CD14-positive monocyte (primary cell): ENCODE results near the gene VPS33A. TPM values are rescaled to one million over a fixed set of nuclear protein-coding genes. Genes with fewer than 3 reads are reported as not detected.

Source experiments
- DNase-seq, 3 donors: peaks; one replicate each; pipeline ENCODE4 v3.0.0-alpha.2; 2011 to 2022
- H2AFZ ChIP-seq: 2 replicates; pipeline ENCODE4 v1.6.0; 2012; ENCODE audit warnings: mild to moderate bottlenecking, low read depth, low read length, inconsistent platforms; ENCODE audit not compliant: insufficient read depth, poor library complexity, severe bottlenecking
- H3K27ac ChIP-seq, 2 donors: 1 replicate in 1 of 2; 2 replicates in 1 of 2; pipeline ENCODE4 v1.5.1; 2012 to 2013; ENCODE audit warnings: low read length in 2 of 2, control low read depth in 1 of 2, inconsistent platforms in 1 of 2, low read depth in 1 of 2, mild to moderate bottlenecking in 1 of 2
- H3K27me3 ChIP-seq, 2 donors: one replicate each; pipeline versions ENCODE4 v1.6.0 to v1.6.1; 2011 to 2013; ENCODE audit warnings: low read length in 2 of 2; ENCODE audit not compliant: control insufficient read depth in 2 of 2, insufficient read depth in 2 of 2
- H3K36me3 ChIP-seq, 2 donors: replicated peaks in 1 of 2; 1 replicate in 1 of 2; 2 replicates in 1 of 2; pipeline versions ENCODE4 v1.5.1 to v1.6.1; 2012 to 2013; ENCODE audit warnings: low read length in 2 of 2, control low read depth in 1 of 2, inconsistent platforms in 1 of 2, mild to moderate bottlenecking in 1 of 2; ENCODE audit not compliant: insufficient read depth in 2 of 2, control insufficient read depth in 1 of 2
- H3K4me1 ChIP-seq, 2 donors: 1 replicate in 1 of 2; 2 replicates in 1 of 2; pipeline versions ENCODE4 v1.5.1 to v1.6.1; 2012 to 2013; ENCODE audit warnings: low read length in 2 of 2, control low read depth in 1 of 2, inconsistent platforms in 1 of 2, mild to moderate bottlenecking in 1 of 2, moderate library complexity in 1 of 2; ENCODE audit not compliant: insufficient read depth in 2 of 2, control insufficient read depth in 1 of 2
- H3K4me2 ChIP-seq: replicated peaks from 2 replicates; pipeline ENCODE3; 2012; ENCODE audit warnings: low read length, moderate library complexity, mild to moderate bottlenecking; ENCODE audit not compliant: poor library complexity, severe bottlenecking; ENCODE audit errors: extremely low read depth
- H3K4me3 ChIP-seq, 3 experiments: fragments of 200-600 bp in 1 of 3; sonication (generic) in 1 of 3; replicated peaks in 1 of 3; 1 replicate in 2 of 3; 2 replicates in 1 of 3; pipeline ENCODE4 v1.5.1; 2011 to 2013; ENCODE audit warnings: low read length in 3 of 3, mild to moderate bottlenecking in 3 of 3, control low read depth in 2 of 3, low read depth in 2 of 3, inconsistent platforms in 1 of 3, moderate library complexity in 1 of 3
- H3K79me2 ChIP-seq: 2 replicates; pipeline ENCODE4 v1.6.0; 2012; ENCODE audit warnings: mild to moderate bottlenecking, control low read depth, inconsistent platforms, low read length, moderate library complexity; ENCODE audit not compliant: insufficient read depth
- H3K9ac ChIP-seq: 2 replicates; pipeline ENCODE4 v1.6.0; 2017; ENCODE audit warnings: low read length, mild to moderate bottlenecking; ENCODE audit not compliant: insufficient read depth, poor library complexity, severe bottlenecking
- H3K9me3 ChIP-seq, 2 donors: replicated peaks in 1 of 2; 1 replicate in 1 of 2; 2 replicates in 1 of 2; pipeline versions ENCODE4 v1.5.1 to v1.6.1; 2012 to 2013; ENCODE audit warnings: low read length in 2 of 2, control low read depth in 1 of 2; ENCODE audit not compliant: control insufficient read depth in 1 of 2, insufficient read depth in 1 of 2
- H4K20me1 ChIP-seq: 2 replicates; pipeline ENCODE4 v1.6.0; 2012; ENCODE audit warnings: mild to moderate bottlenecking, low read length, control low read depth, moderate library complexity; ENCODE audit not compliant: insufficient read depth
- H3K27ac Mint-ChIP-seq, 7 donors: one replicate each; pipeline ENCODE4 v1.8.0; 2020; ENCODE audit warnings: mild to moderate bottlenecking in 7 of 7, mixed read lengths in 7 of 7, moderate library complexity in 6 of 7, inconsistent platforms in 2 of 7
- H3K27me3 Mint-ChIP-seq, 3 donors: one replicate each; pipeline ENCODE4 v1.8.0; 2021 to 2022; ENCODE audit warnings: low read depth in 3 of 3, mild to moderate bottlenecking in 3 of 3, mixed read lengths in 3 of 3, moderate library complexity in 3 of 3, inconsistent platforms in 1 of 3
- H3K36me3 Mint-ChIP-seq, 2 donors: one replicate each; pipeline ENCODE4 v1.8.0; 2020; ENCODE audit warnings: mixed read lengths in 2 of 2, inconsistent platforms in 1 of 2, mild to moderate bottlenecking in 1 of 2
- H3K4me1 Mint-ChIP-seq: one replicate; pipeline ENCODE4 v1.8.0; 2020; ENCODE audit warnings: mild to moderate bottlenecking, mixed read lengths
- H3K4me3 Mint-ChIP-seq, 2 donors: one replicate each; pipeline ENCODE4 v1.8.0; 2020; ENCODE audit warnings: mild to moderate bottlenecking in 2 of 2, mixed read lengths in 2 of 2, moderate library complexity in 1 of 2
- H3K9me3 Mint-ChIP-seq, 7 donors: one replicate each; pipeline ENCODE4 v1.8.0; 2020 to 2022; ENCODE audit warnings: mixed read lengths in 7 of 7, mild to moderate bottlenecking in 6 of 7, moderate library complexity in 6 of 7, inconsistent platforms in 2 of 7
- WGBS: methylation state at CpG from one replicate; pipeline ENCODE4 v1.1.5; 2013; ENCODE audit warnings: missing lambda C conversion rate; ENCODE audit not compliant: insufficient coverage; 5-methylcytosine and 5-hydroxymethylcytosine counted together
- intact Hi-C, 2 donors: fragments of 100-400 bp; cut with micrococcal nuclease; formaldehyde crosslinking; loops; one replicate each; pipeline versions ENCODE4 v1.15.0 to v1.15.1; 2023
- polyA plus RNA-seq, 3 donors: library from polyadenylated mRNA; depleted of rRNA in 1 of 3; unstranded in 2 of 3; stranded (reverse) in 1 of 3; fragments of 300-500 nt in 2 of 3; fragments of >200 nt in 1 of 3; fragmentation: Illumina TruSeq in 2 of 3; gene quantifications; 1 replicate in 2 of 3; 2 replicates in 1 of 3; pipeline ENCODE4 v1.2.3, GENCODE V29; 2012 to 2021
- TF ChIP-seq, protein P1 (sequence below): fragments of 200-600 bp; IDR thresholded peaks from one replicate; pipeline ENCODE4 v1.8.0; 2022; ENCODE audit warnings: antibody characterized with exemption, mild to moderate bottlenecking

VPS33A gene
- polyA plus RNA-seq, 3 donors, result 15.3 to 33.1 (median 32.9) TPM

DNA sequence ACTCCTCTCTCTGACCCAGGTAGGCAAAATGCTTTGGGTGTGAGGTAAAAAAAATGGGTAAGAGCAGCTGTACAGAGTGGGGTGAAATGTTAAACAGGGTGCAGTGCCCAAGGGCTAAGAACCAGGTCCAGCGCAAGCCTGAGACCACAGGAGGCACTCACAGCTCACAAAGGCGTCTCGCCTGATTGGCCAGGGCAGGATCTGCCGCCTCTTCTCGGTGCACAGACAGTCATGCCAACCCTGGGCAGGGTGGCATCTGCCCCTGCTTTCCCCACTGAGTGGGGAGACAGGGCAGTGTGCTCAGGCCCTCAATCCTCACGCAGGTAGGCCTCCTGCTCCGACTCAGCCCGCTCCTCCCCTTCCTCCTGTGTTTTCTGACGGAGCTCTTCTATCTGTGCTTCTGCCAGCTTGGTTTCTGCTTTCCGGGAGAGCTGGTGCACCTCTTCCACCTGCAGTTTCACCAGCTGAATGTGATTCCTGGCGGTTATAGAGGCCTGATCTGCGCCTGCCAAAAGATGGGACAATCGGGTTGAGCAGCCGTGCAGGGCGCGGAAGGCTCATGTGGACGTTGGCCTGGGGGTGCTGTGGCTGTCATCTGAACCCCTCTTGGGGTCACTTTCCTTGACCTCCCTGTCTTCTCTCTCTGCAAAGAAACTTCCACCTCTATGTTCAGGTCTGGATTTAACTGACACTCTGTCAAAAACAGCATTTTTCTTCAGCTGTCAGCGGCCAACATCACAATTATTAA, 58.0 kb downstream of the VPS33A start:
- no peak for DNase-seq
- H3K4me1 Mint-ChIP-seq, result peaks cover 16% of the 10 kb centered on the region
- peaks cover 0 to 11% (median 3%) of the 10 kb centered on the region in 7 donors for H3K9me3 Mint-ChIP-seq
- intact Hi-C loops, result no loop called here
- Histone ChIP-seq H3K4me2 (no peak overlapping the region), H3K27ac (no peak overlapping the region), H3K79me2 (no peaks in the 10 kb centered on the region), H3K9me3 (peaks cover 0 to 13% of the 10 kb centered on the region in 2 donors), H3K4me3 (no peak overlapping the region), H3K9ac (no peak overlapping the region), H3K4me1 (peaks cover 8 to 22% of the 10 kb centered on the region in 2 donors), H4K20me1 (peaks cover 12% of the 10 kb centered on the region), H3K36me3 (peaks cover 50 to 66% of the 10 kb centered on the region in 2 donors), H2AFZ (no peak overlapping the region), H3K27me3 (peaks cover 16 to 26% of the 10 kb centered on the region in 2 donors)
- H3K27me3 Mint-ChIP-seq, result peaks cover 18 to 30% (median 26%) of the 10 kb centered on the region in 3 donors
- WGBS, result 96% methylated on average over 18 of the region's 18 CpGs
- H3K36me3 Mint-ChIP-seq, result peaks cover 51 to 65% of the 10 kb centered on the region in 2 donors
- no peak overlapping the region for H3K27ac Mint-ChIP-seq
- H3K4me3 Mint-ChIP-seq, result no peak overlapping the region
- TF ChIP-seq, protein P1, sequence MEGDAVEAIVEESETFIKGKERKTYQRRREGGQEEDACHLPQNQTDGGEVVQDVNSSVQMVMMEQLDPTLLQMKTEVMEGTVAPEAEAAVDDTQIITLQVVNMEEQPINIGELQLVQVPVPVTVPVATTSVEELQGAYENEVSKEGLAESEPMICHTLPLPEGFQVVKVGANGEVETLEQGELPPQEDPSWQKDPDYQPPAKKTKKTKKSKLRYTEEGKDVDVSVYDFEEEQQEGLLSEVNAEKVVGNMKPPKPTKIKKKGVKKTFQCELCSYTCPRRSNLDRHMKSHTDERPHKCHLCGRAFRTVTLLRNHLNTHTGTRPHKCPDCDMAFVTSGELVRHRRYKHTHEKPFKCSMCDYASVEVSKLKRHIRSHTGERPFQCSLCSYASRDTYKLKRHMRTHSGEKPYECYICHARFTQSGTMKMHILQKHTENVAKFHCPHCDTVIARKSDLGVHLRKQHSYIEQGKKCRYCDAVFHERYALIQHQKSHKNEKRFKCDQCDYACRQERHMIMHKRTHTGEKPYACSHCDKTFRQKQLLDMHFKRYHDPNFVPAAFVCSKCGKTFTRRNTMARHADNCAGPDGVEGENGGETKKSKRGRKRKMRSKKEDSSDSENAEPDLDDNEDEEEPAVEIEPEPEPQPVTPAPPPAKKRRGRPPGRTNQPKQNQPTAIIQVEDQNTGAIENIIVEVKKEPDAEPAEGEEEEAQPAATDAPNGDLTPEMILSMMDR, result no peak

DNA sequence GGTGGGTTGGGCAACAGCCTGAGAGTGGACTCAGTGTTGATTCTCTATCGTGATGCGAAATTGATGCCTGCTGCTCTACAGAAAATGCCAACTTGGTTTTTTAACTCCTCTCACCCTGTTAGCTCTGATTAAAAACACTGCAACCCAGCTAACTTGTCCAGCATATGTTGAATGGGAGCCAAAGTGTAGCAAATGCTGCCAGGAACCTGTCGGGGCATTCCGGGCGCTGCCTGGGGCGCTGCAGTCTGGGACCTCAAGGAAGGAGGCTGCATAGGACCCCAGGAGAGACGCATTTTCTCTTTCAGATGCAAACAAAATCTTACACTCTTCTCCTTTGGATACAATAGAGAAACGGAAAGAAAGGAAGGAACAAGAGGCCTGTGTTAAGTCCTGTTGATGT, 58.9 kb downstream of the VPS33A start:
- peaks cover 0 to 19% of the 10 kb centered on the region in 2 donors for H3K9me3 ChIP-seq
- Mint-ChIP-seq H3K9me3 (peaks cover 0 to 18% (median 8%) of the 10 kb centered on the region in 7 donors), H3K27me3 (peaks cover 26 to 39% (median 34%) of the 10 kb centered on the region in 3 donors), H3K4me1 (peaks cover 18% of the 10 kb centered on the region), H3K4me3 (no peak overlapping the region), H3K36me3 (peaks cover 44 to 56% of the 10 kb centered on the region in 2 donors), H3K27ac (no peak overlapping the region)
- peaks cover 47 to 57% of the 10 kb centered on the region in 2 donors for H3K36me3 ChIP-seq
- no peak overlapping the region for H2AFZ ChIP-seq
- no peak for DNase-seq
- peaks cover 12 to 26% of the 10 kb centered on the region in 2 donors for H3K4me1 ChIP-seq
- no peak overlapping the region for H3K4me3 ChIP-seq
- H3K27me3 ChIP-seq, result peaks cover 23 to 35% of the 10 kb centered on the region in 2 donors
- H3K4me2 ChIP-seq, result no peak overlapping the region
- WGBS, result 93% methylated on average over 6 of the region's 8 CpGs
- TF ChIP-seq, protein P1, result no peak
- H4K20me1 ChIP-seq, result peaks cover 12% of the 10 kb centered on the region
- intact Hi-C loops, result no loop called here
- H3K79me2 ChIP-seq, result no peaks in the 10 kb centered on the region
- no peak overlapping the region for H3K9ac ChIP-seq
- no peak overlapping the region for H3K27ac ChIP-seq
